ENCODE data around the gene PSRC1. TPM values are rescaled to one million over a fixed set of nuclear protein-coding genes. Genes with fewer than 3 reads are reported as not detected.

PSRC1 gene
- total and polyA plus RNA-seq, 12 donors = 0.52 to 13.2 (median 2.5) TPM

DNA sequence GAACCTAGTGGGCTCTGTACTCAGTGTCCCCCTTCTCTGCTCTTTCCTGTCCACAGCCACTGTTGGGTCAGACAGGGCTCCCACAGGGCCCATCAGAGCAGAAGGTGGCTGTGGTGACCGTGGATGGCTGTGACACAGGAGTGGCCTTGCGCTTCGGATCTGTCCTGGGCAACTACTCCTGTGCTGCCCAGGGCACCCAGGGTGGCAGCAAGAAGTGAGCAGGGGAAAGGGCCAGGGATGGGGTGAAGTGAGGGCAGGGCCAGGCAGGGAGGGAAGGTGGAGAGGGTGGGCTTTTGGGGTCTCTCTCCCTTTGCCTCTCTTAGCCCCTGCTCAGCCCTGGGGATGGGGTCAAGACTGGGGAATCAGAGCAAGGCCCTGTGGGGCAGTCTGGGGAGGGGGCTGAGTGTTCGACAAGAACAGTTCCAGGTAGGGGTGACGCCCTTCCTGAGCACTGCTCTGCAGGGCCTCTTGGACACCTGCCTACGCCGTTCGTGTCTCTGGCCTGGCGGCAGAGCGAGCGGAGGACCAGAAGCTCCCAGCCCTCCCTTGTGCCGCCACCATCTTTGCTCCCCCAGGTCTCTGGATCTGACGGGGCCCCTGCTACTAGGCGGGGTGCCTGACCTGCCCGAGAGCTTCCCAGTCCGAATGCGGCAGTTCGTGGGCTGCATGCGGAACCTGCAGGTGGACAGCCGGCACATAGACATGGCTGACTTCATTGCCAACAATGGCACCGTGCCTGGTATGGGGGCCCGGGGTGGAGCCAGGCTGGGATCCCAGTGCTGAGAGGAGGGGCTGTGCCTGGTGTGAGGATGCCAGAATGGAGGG, 20.5 kb downstream of the PSRC1 start:
- H3K27ac ChIP-seq = no peak overlapping the region
- H3K9me3 ChIP-seq (replicated peaks in 1 of 3) = no peaks in the 10 kb centered on the region
- H3K36me3 ChIP-seq (replicated peaks in 1 of 2) = no peaks in the 10 kb centered on the region
- no peaks in the 10 kb centered on the region for H3K4me1 ChIP-seq (replicated peaks in 1 of 2)
- intact Hi-C loops (cut with DNase I) = loop anchor here (5.0 kb wide), 2 partner anchors 135 to 140 kb away; partner anchors contain the start of gene SORT1 (in 1 of the 2)
- DNase-seq = no peak
- WGBS, 4 donors = 90 to 98% (median 91%) methylated on average over 14 to 22 of the region's 22 CpGs
- H3K4me3 ChIP-seq = no peak overlapping the region
- no peaks in the 10 kb centered on the region for H3K27me3 ChIP-seq
- TF ChIP-seq POLR2A (IDR thresholded peaks at IDR 0.05) = no peak
- TF ChIP-seq, protein P1, sequence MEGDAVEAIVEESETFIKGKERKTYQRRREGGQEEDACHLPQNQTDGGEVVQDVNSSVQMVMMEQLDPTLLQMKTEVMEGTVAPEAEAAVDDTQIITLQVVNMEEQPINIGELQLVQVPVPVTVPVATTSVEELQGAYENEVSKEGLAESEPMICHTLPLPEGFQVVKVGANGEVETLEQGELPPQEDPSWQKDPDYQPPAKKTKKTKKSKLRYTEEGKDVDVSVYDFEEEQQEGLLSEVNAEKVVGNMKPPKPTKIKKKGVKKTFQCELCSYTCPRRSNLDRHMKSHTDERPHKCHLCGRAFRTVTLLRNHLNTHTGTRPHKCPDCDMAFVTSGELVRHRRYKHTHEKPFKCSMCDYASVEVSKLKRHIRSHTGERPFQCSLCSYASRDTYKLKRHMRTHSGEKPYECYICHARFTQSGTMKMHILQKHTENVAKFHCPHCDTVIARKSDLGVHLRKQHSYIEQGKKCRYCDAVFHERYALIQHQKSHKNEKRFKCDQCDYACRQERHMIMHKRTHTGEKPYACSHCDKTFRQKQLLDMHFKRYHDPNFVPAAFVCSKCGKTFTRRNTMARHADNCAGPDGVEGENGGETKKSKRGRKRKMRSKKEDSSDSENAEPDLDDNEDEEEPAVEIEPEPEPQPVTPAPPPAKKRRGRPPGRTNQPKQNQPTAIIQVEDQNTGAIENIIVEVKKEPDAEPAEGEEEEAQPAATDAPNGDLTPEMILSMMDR (IDR thresholded peaks at IDR 0.05) = no peak

DNA sequence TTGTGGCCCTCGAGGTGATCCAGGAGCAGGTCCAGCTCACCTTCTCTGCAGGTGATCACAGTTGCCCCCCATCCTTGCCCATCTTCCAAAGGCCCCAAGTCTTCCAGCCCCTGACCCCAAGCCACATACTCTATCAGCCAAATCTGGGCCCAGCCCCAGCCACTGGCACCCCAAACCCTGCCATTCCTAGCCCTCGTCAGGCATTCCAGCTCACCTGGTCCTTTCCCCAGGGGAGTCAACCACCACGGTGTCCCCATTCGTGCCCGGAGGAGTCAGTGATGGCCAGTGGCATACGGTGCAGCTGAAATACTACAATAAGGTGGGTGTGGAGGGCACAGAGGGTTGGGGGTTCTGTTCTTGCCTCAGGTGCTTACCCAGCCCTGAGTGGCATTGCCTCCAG, 21.4 kb downstream of the PSRC1 start:
- no peak for DNase-seq
- intact Hi-C loops (cut with DNase I) = loop anchor here (5.0 kb wide), 2 partner anchors 136 to 141 kb away; partner anchors contain the start of gene SORT1 (in 1 of the 2)
- H3K27ac ChIP-seq = no peak overlapping the region
- TF ChIP-seq POLR2A (IDR thresholded peaks at IDR 0.05) = no peak
- TF ChIP-seq, protein P1 (IDR thresholded peaks at IDR 0.05) = no peak
- no peaks in the 10 kb centered on the region for H3K36me3 ChIP-seq (replicated peaks in 1 of 2)
- H3K4me3 ChIP-seq = no peak overlapping the region
- H3K9me3 ChIP-seq (replicated peaks in 1 of 3) = no peaks in the 10 kb centered on the region
- no peaks in the 10 kb centered on the region for H3K4me1 ChIP-seq (replicated peaks in 1 of 2)
- no peaks in the 10 kb centered on the region for H3K27me3 ChIP-seq
- 86 to 100% (median 88%) methylated on average over 2 to 6 of the region's 6 CpGs for WGBS, 4 donors

DNA sequence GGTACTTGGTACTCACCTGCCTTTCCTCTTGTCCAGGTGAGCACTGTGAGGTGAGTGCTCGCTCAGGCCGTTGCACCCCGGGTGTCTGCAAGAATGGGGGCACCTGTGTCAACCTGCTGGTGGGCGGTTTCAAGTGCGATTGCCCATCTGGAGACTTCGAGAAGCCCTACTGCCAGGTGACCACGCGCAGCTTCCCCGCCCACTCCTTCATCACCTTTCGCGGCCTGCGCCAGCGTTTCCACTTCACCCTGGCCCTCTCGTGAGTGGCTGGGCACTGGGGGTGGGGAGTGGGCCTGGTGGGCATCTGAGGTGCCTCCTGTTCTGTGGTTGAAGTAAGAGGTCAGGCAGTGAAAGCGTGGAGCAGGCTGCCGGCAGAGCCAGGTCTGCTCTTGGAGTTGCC, 21.9 kb downstream of the PSRC1 start:
- no peak for DNase-seq
- Histone ChIP-seq H3K9me3 (replicated peaks in 1 of 3) (no peaks in the 10 kb centered on the region), H3K4me1 (replicated peaks in 1 of 2) (no peaks in the 10 kb centered on the region), H3K27me3 (no peaks in the 10 kb centered on the region), H3K27ac (no peak overlapping the region), H3K36me3 (replicated peaks in 1 of 2) (no peaks in the 10 kb centered on the region), H3K4me3 (no peak overlapping the region)
- 93 to 97% (median 93%) methylated on average over 2 to 16 of the region's 16 CpGs for WGBS, 4 donors
- intact Hi-C loops (cut with DNase I) = loop anchor here (5.0 kb wide), 2 partner anchors 136 to 141 kb away; partner anchors contain the start of gene SORT1 (in 1 of the 2)
- TF ChIP-seq, protein P1 (IDR thresholded peaks at IDR 0.05) = no peak
- no peak for TF ChIP-seq POLR2A (IDR thresholded peaks at IDR 0.05)

DNA sequence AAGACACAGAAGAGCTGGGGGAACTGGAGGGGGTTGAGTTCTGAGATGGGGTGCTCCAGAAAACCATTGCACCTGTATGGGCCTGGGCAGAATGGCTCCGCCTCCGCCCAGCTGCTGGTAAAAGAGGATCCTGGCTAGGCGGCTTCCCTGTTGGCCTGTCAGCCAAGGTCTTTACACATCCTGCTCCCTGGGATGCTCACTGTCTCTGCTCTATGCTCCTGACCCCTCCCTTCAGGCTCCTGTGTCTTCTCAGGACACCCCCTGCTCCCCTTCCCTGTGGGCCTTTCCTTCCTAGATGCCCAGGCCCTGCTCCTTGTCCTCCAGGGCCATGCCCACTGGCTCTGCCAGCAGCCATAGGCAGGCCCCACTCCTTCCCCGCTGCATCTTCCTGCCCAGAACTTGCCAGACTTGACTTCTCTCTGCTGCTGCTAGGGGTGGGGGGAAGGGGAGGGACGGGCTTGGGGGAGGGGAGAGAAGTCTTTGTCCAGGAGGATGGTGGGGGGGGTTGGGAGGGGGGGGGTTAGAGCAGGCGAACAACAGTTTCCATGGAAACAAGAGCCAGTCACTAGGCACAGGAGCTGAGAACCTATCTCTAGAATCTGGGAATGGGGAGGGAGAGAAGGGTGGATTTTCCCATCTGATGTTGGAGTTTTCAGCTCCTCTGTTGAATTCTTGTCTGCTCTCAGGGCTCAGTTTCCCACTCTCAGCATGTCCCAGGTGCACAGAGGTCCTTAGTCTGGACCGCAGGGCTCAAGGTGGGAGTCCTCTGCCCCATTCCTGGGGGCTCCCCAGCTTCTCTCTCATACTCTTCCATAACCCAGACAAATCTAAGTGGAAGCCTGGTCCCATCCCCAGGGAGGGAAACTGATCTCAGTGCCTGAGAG, 23.0 kb downstream of the PSRC1 start:
- H3K4me3 ChIP-seq = no peak overlapping the region
- H3K36me3 ChIP-seq (replicated peaks in 1 of 2) = no peaks in the 10 kb centered on the region
- TF ChIP-seq POLR2A (IDR thresholded peaks at IDR 0.05) = no peak
- no peak for DNase-seq
- H3K27me3 ChIP-seq = no peaks in the 10 kb centered on the region
- WGBS, 4 donors = 73 to 92% (median 80%) methylated on average over 6 to 7 of the region's 7 CpGs
- H3K9me3 ChIP-seq (replicated peaks in 1 of 3) = no peaks in the 10 kb centered on the region
- H3K4me1 ChIP-seq (replicated peaks in 1 of 2) = peaks cover 0 to 3% of the 10 kb centered on the region in 2 donors
- intact Hi-C loops (cut with DNase I) = loop anchor here (5.0 kb wide), 2 partner anchors 137 to 142 kb away; partner anchors contain the start of gene SORT1 (in 1 of the 2)
- H3K27ac ChIP-seq = no peak overlapping the region
